ENCODE measurements around the gene LSM14A.
"Not testable (repeated sequence)": the region's sequence is repeated elsewhere in the genome, so short reads cannot be mapped to it uniquely, and the experiment has no call there.

The LSM14A gene

DNA sequence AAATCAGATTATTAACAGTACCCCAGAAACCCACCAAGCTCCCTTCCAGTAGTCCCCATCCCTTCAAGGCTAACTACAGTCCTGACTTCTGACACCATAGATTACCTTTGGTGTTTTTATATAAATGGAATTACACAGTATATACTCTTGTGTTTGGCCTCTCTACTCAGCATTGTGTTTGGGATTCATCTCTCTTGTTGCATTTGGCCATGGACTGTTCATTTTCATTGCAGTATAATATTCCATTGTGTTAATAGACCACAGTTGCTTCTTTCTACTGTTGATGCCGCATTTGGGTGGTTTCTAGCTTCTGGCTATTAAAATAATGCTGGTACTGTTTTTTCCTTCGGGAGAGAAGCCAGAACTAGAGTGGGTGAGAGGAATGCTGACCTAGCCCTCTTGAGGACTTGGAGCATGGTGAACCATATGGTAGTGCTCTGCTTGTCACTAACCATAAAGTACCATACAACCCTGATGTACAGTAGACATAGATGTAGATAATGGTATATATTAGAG is 63.2 kb downstream of the LSM14A start:
- H3K4me3 ChIP-seq (ENCODE audit: low read depth, low read length): no peak overlapping the region
- TF ChIP-seq, protein P1, sequence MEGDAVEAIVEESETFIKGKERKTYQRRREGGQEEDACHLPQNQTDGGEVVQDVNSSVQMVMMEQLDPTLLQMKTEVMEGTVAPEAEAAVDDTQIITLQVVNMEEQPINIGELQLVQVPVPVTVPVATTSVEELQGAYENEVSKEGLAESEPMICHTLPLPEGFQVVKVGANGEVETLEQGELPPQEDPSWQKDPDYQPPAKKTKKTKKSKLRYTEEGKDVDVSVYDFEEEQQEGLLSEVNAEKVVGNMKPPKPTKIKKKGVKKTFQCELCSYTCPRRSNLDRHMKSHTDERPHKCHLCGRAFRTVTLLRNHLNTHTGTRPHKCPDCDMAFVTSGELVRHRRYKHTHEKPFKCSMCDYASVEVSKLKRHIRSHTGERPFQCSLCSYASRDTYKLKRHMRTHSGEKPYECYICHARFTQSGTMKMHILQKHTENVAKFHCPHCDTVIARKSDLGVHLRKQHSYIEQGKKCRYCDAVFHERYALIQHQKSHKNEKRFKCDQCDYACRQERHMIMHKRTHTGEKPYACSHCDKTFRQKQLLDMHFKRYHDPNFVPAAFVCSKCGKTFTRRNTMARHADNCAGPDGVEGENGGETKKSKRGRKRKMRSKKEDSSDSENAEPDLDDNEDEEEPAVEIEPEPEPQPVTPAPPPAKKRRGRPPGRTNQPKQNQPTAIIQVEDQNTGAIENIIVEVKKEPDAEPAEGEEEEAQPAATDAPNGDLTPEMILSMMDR (IDR thresholded peaks at IDR 0.05; ENCODE audit: low read depth, low read length): no peak
- TF ChIP-seq POLR2A (IDR thresholded peaks at IDR 0.05; ENCODE audit: extremely low read depth, insufficient read length) (no peak), MYC (IDR thresholded peaks at IDR 0.05; ENCODE audit: low read depth, low read length) (no peak)
- TF ChIP-seq, protein P2, sequence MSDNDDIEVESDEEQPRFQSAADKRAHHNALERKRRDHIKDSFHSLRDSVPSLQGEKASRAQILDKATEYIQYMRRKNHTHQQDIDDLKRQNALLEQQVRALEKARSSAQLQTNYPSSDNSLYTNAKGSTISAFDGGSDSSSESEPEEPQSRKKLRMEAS (IDR thresholded peaks at IDR 0.05; ENCODE audit: low read depth, low read length): no peak
- no peak for DNase-seq (ENCODE audit: low read depth)

DNA sequence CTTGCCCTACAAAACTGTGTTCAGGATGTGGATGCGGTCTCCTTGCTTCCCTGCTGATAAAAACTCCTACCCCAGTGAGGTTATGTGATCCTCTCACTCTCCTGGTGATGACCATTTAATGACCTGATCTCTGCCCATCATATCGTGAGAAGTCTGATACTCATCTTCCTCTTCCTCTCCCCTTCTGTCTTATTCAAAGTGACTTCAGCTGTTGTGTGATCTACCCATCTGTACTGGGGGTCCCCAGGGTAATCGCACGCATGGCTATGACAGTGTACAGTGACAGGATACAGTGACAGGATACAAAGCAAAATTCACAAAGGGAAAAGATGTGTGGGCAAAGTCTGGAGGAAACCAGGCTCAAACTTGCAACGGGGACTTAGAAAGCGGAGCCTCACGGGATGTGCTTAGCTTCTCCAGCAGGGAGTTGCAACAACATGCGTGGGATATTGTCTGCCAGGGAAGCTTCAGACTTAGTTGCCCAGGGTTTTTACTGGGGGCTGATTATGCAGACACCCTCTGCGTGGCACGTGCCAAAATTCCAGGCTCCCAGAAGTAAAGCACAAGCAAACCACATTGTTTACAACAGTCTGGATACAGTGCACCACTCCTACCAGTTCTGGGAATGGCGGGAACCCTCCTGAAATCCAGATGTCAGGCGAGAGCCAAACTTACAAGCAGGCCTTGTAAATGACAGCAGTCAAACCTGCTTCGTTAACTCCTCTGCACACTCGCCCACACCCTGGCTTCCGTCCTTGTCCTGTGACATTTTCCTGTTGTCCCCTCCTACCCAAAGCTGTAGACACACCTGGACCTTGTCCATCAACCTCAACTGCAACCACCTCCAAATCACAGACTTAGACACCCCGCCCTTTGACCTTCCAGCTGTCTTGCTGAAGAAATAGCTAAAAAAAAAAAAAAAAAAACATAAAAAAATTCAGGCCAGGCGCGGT is 64.0 kb downstream of the LSM14A start:
- DNase-seq (ENCODE audit: low read depth): no peak
- TF ChIP-seq, protein P2 (IDR thresholded peaks at IDR 0.05; ENCODE audit: low read depth, low read length): no peak
- TF ChIP-seq MYC (IDR thresholded peaks at IDR 0.05; ENCODE audit: low read depth, low read length): no peak
- TF ChIP-seq, protein P1 (IDR thresholded peaks at IDR 0.05; ENCODE audit: low read depth, low read length): no peak
- no peak for TF ChIP-seq POLR2A (IDR thresholded peaks at IDR 0.05; ENCODE audit: extremely low read depth, insufficient read length)
- H3K4me3 ChIP-seq (ENCODE audit: low read depth, low read length): no peak overlapping the region

DNA sequence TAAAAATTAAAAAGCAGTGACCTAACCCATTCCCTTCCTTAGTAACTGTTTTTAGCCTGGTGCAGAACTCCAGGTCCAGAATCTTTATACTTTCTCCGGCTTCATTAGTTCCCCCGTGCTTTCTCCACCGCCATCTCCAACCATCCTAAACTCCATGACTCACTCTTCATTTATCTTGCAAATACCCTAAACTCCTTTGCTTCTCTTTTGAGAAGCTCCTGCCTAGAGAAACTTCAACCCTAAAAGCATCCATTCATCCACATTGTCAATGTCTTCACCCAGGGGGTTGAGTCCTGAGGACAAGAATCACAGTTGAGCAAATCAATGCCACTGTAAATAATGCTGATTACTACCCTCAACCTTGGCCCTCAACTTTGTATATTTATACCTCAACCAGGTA is 65.0 kb downstream of the LSM14A start:
- TF ChIP-seq MYC (IDR thresholded peaks at IDR 0.05; ENCODE audit: low read depth, low read length) (no peak), POLR2A (IDR thresholded peaks at IDR 0.05; ENCODE audit: extremely low read depth, insufficient read length) (no peak)
- TF ChIP-seq, protein P2 (IDR thresholded peaks at IDR 0.05; ENCODE audit: low read depth, low read length): no peak
- TF ChIP-seq, protein P1 (IDR thresholded peaks at IDR 0.05; ENCODE audit: low read depth, low read length): no peak
- no peak for DNase-seq (ENCODE audit: low read depth)
- no peak overlapping the region for H3K4me3 ChIP-seq (ENCODE audit: low read depth, low read length)

DNA sequence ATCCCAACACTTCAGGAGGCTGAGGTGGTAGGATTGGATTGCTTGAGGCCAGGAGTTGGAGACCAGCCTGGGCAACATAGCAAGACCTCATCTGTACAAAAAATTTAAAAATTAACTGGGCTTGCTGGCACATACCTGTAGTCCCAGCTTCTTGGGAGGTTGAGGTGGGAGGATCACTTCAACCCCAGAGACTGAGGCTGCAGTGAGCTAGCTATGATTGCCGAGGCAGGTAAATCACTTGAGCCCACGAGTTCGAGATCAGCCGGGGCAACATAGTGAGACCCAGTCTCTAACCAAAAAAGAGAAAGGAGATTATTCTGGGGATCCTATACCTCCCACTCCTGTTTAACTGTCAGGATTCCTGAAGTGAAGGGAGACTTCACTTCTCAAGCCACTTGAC is 65.6 kb downstream of the LSM14A start:
- TF ChIP-seq POLR2A (IDR thresholded peaks at IDR 0.05; ENCODE audit: extremely low read depth, insufficient read length): no peak
- TF ChIP-seq MYC (IDR thresholded peaks at IDR 0.05; ENCODE audit: low read depth, low read length): no peak
- TF ChIP-seq, protein P2 (IDR thresholded peaks at IDR 0.05; ENCODE audit: low read depth, low read length): no peak
- TF ChIP-seq, protein P1 (IDR thresholded peaks at IDR 0.05; ENCODE audit: low read depth, low read length): no peak
- H3K4me3 ChIP-seq (ENCODE audit: low read depth, low read length): no peak overlapping the region
- DNase-seq (ENCODE audit: low read depth): no peak

DNA sequence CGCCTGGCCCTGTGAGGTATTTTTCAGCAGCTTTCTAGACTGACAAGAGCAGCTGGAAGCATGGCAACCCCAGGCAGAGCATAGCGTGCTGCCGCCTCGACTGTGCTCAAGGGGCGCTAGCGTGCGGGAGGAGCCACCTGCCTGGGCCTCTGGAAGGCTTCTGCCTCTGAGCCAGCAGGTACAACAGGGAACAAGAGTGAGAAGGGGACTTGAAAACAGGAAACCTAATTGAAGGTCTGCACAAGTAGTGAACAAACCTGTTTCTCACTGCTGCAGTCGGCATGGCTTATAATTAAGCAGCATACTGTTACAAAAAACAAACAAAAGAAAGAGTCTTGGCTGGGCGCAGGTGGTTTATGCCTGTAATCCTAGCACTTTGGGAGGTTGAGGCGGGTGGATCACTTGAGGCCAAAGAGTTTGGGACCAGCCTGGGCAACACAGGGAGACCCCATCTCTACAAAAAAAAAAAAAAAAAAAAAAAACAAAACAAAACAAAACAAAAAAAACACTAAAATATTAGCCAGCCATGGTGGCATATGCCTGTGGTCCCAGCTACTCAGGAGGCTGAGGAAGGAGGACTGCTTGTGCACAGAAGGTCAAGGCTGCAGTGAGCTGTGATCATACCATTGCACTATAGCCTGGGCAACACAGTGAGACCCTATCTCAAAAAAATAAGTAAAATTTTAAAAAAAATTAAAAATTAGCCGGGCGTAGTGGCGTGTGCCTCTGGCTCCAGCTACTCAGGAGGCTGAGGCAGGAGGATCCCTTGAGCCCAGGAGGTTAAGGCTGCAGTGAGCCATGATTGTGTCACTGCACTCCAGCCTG is 69.4 kb downstream of the LSM14A start:
- peak; percentile 15 for DNase-seq (ENCODE audit: low read depth)
- TF ChIP-seq MYC (IDR thresholded peaks at IDR 0.05; ENCODE audit: low read depth, low read length) (no peak), POLR2A (IDR thresholded peaks at IDR 0.05; ENCODE audit: extremely low read depth, insufficient read length) (no peak)
- TF ChIP-seq, protein P1 (IDR thresholded peaks at IDR 0.05; ENCODE audit: low read depth, low read length): no peak
- TF ChIP-seq, protein P2 (IDR thresholded peaks at IDR 0.05; ENCODE audit: low read depth, low read length): no peak
- no peak overlapping the region for H3K4me3 ChIP-seq (ENCODE audit: low read depth, low read length)

DNA sequence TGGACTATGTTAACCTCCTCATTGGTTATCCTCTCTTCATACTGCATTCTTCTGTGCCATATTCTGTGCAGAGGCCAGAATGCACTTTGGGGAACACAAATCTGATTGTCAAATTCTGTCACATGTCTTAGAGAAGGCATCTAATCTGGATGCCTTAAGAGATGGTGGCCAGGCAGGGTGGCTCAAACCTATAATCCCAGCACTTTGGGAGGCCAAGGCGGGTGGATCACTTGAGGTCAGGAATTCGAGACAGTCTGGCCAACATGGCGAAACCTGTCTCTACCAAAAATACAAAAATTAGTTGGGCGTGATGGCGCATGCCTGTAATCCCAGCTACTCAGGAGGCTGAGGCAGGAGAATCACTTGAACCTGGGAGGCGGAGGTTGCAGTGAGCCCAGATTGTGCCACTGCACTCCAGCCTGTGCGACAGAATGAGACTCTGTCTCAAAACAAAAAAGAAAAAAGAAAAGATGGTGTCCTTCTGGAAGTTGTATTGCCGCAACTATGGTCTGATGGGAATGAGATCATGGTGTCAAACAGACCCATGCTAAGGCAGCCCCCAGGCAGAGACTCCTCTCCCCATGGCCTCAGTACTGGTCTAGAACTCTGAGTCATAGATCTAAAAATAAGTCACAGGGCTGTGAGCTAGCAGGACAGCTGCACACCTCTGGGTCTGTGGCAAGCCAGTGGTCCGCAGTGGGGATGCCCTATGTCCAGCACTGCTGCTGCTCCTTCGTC is 71.0 kb downstream of the LSM14A start:
- not testable (repeated sequence) for H3K4me3 ChIP-seq (ENCODE audit: low read depth, low read length)
- DNase-seq (ENCODE audit: low read depth): peak; percentile 45

Data from NB4 (cell line).